Measurements from ENCODE around the gene SUCO. TPM values are rescaled to one million over a fixed set of nuclear protein-coding genes. Genes with fewer than 3 reads are reported as not detected.

The SUCO gene
- total RNA-seq, 2 donors from 2014 or later, result 62.2 TPM

- H3K9me3 Mint-ChIP-seq, result no peaks in the 10 kb centered on the region
These were observed 121.6 kb downstream of the SUCO start for GRCh38 chr1:172654535-172654934.

GRCh38 chr1:172656576-172656975 lies 123.6 kb downstream of the SUCO start:
- Mint-ChIP-seq H3K36me3 (ENCODE audit: low read depth) (no peaks in the 10 kb centered on the region), H3K27me3 (ENCODE audit: insufficient read depth) (peaks cover 21% of the 10 kb centered on the region), H3K9me3 (no peaks in the 10 kb centered on the region), H3K27ac (no peak overlapping the region), H3K4me3 (no peak overlapping the region), H3K4me1 (peaks cover 2% of the 10 kb centered on the region)
- Histone ChIP-seq H3K27me3 (ENCODE audit: control insufficient read depth, insufficient read depth, low read length, poor library complexity, severe bottlenecking) (no peaks in the 10 kb centered on the region), H3K36me3 (ENCODE audit: control insufficient read depth, insufficient read depth, low read length) (no peaks in the 10 kb centered on the region), H3K9me3 (ENCODE audit: control insufficient read depth, low read length) (no peaks in the 10 kb centered on the region), H3K4me3 (ENCODE audit: low read length) (no peak overlapping the region), H3K27ac (ENCODE audit: low read depth, low read length) (no peak overlapping the region), H3K9ac (ENCODE audit: extremely low read depth, low read length, poor library complexity, severe bottlenecking) (no peak overlapping the region), H3K4me1 (ENCODE audit: control insufficient read depth, insufficient read depth, low read length) (no peaks in the 10 kb centered on the region)
- 91 to 96% methylated on average over 4 to 6 of the region's 6 CpGs for WGBS, 2 experiments (ENCODE audit: insufficient coverage in 1 of 2, insufficient read length in 1 of 2)
- TF ChIP-seq, protein P1, sequence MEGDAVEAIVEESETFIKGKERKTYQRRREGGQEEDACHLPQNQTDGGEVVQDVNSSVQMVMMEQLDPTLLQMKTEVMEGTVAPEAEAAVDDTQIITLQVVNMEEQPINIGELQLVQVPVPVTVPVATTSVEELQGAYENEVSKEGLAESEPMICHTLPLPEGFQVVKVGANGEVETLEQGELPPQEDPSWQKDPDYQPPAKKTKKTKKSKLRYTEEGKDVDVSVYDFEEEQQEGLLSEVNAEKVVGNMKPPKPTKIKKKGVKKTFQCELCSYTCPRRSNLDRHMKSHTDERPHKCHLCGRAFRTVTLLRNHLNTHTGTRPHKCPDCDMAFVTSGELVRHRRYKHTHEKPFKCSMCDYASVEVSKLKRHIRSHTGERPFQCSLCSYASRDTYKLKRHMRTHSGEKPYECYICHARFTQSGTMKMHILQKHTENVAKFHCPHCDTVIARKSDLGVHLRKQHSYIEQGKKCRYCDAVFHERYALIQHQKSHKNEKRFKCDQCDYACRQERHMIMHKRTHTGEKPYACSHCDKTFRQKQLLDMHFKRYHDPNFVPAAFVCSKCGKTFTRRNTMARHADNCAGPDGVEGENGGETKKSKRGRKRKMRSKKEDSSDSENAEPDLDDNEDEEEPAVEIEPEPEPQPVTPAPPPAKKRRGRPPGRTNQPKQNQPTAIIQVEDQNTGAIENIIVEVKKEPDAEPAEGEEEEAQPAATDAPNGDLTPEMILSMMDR (conservative IDR thresholded peaks at IDR 0.05), result no peak
- no peak for DNase-seq

More at GRCh38 chr1:172654535-172654934, 121.6 kb downstream of the SUCO start:
- TF ChIP-seq, protein P1 (conservative IDR thresholded peaks at IDR 0.05), result no peak
- no peaks in the 10 kb centered on the region for H3K4me1 ChIP-seq (ENCODE audit: control insufficient read depth, insufficient read depth, low read length)
- Mint-ChIP-seq H3K4me3 (no peak overlapping the region), H3K27ac (no peak overlapping the region), H3K27me3 (ENCODE audit: insufficient read depth) (peaks cover 5% of the 10 kb centered on the region), H3K36me3 (ENCODE audit: low read depth) (no peaks in the 10 kb centered on the region), H3K4me1 (peaks cover 2% of the 10 kb centered on the region)
- no peaks in the 10 kb centered on the region for H3K36me3 ChIP-seq (ENCODE audit: control insufficient read depth, insufficient read depth, low read length)
- DNase-seq, result no peak
- no peak overlapping the region for H3K4me3 ChIP-seq (ENCODE audit: low read length)
- H3K27ac ChIP-seq (ENCODE audit: low read depth, low read length), result no peak overlapping the region
- H3K9me3 ChIP-seq (ENCODE audit: control insufficient read depth, low read length), result no peaks in the 10 kb centered on the region
- 86% methylated on average over 2 of the region's 2 CpGs; no CpG with 5 or more reads in 1 of the 2 experiments for WGBS, 2 experiments (ENCODE audit: insufficient coverage in 1 of 2, insufficient read length in 1 of 2)
- H3K9ac ChIP-seq (ENCODE audit: extremely low read depth, low read length, poor library complexity, severe bottlenecking), result no peak overlapping the region
- H3K27me3 ChIP-seq (ENCODE audit: control insufficient read depth, insufficient read depth, low read length, poor library complexity, severe bottlenecking), result no peaks in the 10 kb centered on the region

DNA sequence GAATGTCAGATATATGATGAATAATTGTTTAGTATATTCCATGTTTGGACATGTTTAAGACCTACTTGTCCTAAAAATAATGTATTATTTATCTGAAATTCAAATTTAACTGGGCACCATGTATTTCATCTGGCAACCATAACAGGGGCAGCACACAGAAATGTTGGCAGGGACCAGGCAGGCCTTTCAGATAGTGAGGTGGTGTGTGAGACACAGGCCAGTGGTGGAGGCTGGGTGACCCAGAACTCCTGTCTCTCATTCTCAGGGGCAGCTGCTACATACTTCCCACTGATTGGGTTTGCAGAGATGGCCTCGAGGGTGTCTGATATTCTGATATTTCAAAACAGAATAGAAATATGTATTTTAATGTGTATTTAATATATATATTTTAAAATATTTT lies 124.6 kb downstream of the SUCO start:
- Histone ChIP-seq H3K9ac (ENCODE audit: extremely low read depth, low read length, poor library complexity, severe bottlenecking) (no peak overlapping the region), H3K4me1 (ENCODE audit: control insufficient read depth, insufficient read depth, low read length) (no peaks in the 10 kb centered on the region), H3K27me3 (ENCODE audit: control insufficient read depth, insufficient read depth, low read length, poor library complexity, severe bottlenecking) (no peaks in the 10 kb centered on the region), H3K9me3 (ENCODE audit: control insufficient read depth, low read length) (no peaks in the 10 kb centered on the region), H3K36me3 (ENCODE audit: control insufficient read depth, insufficient read depth, low read length) (no peaks in the 10 kb centered on the region), H3K4me3 (ENCODE audit: low read length) (no peak overlapping the region), H3K27ac (ENCODE audit: low read depth, low read length) (no peak overlapping the region)
- Mint-ChIP-seq H3K27ac (no peak overlapping the region), H3K4me1 (peaks cover 9% of the 10 kb centered on the region), H3K9me3 (no peaks in the 10 kb centered on the region), H3K27me3 (ENCODE audit: insufficient read depth) (peaks cover 21% of the 10 kb centered on the region), H3K36me3 (ENCODE audit: low read depth) (no peaks in the 10 kb centered on the region), H3K4me3 (no peak overlapping the region)
- DNase-seq, result no peak
- WGBS, 2 experiments (ENCODE audit: insufficient coverage in 1 of 2, insufficient read length in 1 of 2), result no CpG with 5 or more reads among the region's 1 CpG
- TF ChIP-seq, protein P1 (conservative IDR thresholded peaks at IDR 0.05), result no peak

Data from endodermal cell (in vitro differentiated cells).